Activated CD4-positive, alpha-beta T cell treated with anti-CD3 and anti-CD28 coated beads, Interleukin-2, amount 10 ng/mL, durations not matched to agents 7 days and 5 days (primary cell): Measurements from ENCODE around the gene COA7. TPM values are rescaled to one million over a fixed set of nuclear protein-coding genes. Genes with fewer than 3 reads are reported as not detected.
A peak's percentile ranks its signal among the peaks of the same experiment; 100 is the strongest.

Source experiments
- CTCF ChIA-PET: fragments of 350-600 bp; sonication (Branson Sonifier 250); formaldehyde crosslinking; loops from one replicate; lab custom pipeline; 2021; ENCODE audit warnings: antibody characterized with exemption; lab: Charles Lee
- POLR2A ChIA-PET: fragments of 350-600 bp; sonication (Branson Sonifier 250); formaldehyde crosslinking; loops from one replicate; lab custom pipeline; 2021; ENCODE audit warnings: antibody characterized with exemption; lab: Charles Lee
- DNase-seq: peaks from one replicate; pipeline ENCODE4 v3.0.0-alpha.2; 2020
- H3K27ac Mint-ChIP-seq: one replicate; pipeline ENCODE4 v1.8.0; 2021; ENCODE audit warnings: mild to moderate bottlenecking, moderate library complexity, mixed read lengths
- H3K27me3 Mint-ChIP-seq: one replicate; pipeline ENCODE4 v1.8.0; 2021; ENCODE audit warnings: mixed read lengths
- H3K36me3 Mint-ChIP-seq: one replicate; pipeline ENCODE4 v1.8.0; 2021; ENCODE audit warnings: low read depth, mixed read lengths
- H3K4me1 Mint-ChIP-seq: one replicate; pipeline ENCODE4 v1.8.0; 2021; ENCODE audit warnings: mixed read lengths
- H3K4me3 Mint-ChIP-seq: one replicate; pipeline ENCODE4 v1.8.0; 2021; ENCODE audit warnings: mild to moderate bottlenecking, moderate library complexity, mixed read lengths
- H3K9me3 Mint-ChIP-seq: one replicate; pipeline ENCODE4 v1.8.0; 2021; ENCODE audit warnings: mixed read lengths
- total RNA-seq, 2 experiments: library from RNA; stranded (reverse); gene quantifications; one replicate each; pipeline ENCODE4 v1.2.3, GENCODE V29; 2021

Gene COA7
- total RNA-seq, 2 experiments from 2014 or later = 10.8 to 14.6 TPM

DNA sequence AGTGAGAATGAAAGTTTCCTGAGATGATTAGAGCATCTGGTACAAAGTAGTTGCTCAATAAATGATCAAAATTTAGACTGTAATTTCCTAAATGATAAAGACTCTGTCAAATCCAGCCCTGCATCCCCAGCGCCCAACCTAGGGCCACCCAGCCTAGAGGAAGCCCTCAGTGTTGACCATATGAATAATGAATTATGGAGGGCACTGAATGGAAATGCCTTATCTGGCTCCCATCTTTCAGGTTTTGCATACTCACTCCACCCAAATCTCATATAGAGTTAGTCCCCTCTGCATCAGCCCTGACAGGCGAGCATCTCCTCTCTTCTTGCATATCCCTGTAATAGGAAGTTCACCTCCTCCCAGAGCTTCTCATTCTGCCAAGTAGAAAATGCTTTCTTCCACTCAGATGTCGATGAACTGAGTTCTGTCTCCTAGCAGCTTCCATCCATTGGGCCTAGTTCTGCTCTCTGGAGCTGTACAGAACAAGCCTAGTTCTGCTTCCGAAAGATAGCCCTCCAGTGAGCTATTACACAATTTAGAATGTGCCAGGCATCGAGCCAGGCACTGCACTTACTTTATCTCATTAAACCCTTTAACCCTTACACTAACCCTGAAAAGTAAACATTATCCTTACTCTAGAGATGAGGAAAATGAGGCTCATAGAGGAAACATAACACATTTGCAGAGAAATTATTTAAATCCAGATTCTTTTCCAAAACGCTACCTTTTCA, 20.9 kb downstream of the COA7 start:
- no peaks in the 10 kb centered on the region for H3K9me3 Mint-ChIP-seq
- POLR2A ChIA-PET = interaction anchor here (0.6 kb wide), 1 partner anchor 52 kb away, joined by 3 read pairs; no protein-coding TSS in a partner anchor
- peaks cover 16% of the 10 kb centered on the region for H3K4me1 Mint-ChIP-seq
- H3K27me3 Mint-ChIP-seq = no peaks in the 10 kb centered on the region
- no peak for DNase-seq
- no peak overlapping the region for H3K27ac Mint-ChIP-seq
- no peak overlapping the region for H3K4me3 Mint-ChIP-seq
- CTCF ChIA-PET = interaction anchor here (1.2 kb wide), 1 partner anchor 8 kb away, joined by 3 read pairs; no protein-coding TSS in a partner anchor
- H3K36me3 Mint-ChIP-seq = peaks cover 5% of the 10 kb centered on the region

DNA sequence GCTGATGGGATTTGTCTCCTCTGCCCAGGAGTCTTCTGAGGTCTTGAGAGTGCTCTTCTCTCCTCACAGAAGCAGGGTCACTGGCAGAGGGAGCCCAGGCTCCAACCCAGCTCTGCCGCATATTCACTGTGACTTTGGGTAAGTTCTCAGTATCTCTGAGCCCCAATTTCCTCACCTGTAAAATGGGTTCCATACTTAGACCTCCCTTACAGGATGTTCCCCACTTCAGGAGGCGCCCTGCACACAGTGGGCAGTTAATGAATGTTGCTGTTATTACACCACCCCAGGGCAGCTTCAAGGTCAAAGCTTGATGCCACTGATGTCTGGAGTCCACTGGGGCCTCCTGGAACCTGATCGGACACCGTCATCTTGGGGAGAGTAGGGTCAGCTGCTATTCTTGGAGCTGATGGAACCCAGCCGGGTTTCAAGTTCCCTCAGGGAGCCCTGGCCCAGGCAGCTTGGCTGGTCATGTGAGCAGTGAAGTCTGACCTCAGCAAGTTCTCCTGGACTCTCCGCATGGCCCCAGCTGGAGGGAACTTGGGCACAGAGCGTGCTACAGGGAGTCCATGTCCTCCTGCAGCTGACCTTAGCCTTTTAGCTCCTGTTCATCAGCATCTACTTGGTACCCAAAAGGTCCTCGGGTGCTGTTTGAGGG, 21.8 kb downstream of the COA7 start:
- H3K27me3 Mint-ChIP-seq = no peaks in the 10 kb centered on the region
- H3K9me3 Mint-ChIP-seq = no peaks in the 10 kb centered on the region
- H3K36me3 Mint-ChIP-seq = peaks cover 5% of the 10 kb centered on the region
- H3K27ac Mint-ChIP-seq = no peak overlapping the region
- CTCF ChIA-PET = interaction anchor here (1.0 to 1.2 kb wide), 2 partner anchors 8 to 10 kb away, joined by 3 to 4 read pairs; no protein-coding TSS in a partner anchor
- H3K4me1 Mint-ChIP-seq = peaks cover 16% of the 10 kb centered on the region
- DNase-seq = no peak
- no peak overlapping the region for H3K4me3 Mint-ChIP-seq
- POLR2A ChIA-PET = interaction anchor here (0.6 kb wide), 1 partner anchor 51 kb away, joined by 3 read pairs; no protein-coding TSS in a partner anchor

DNA sequence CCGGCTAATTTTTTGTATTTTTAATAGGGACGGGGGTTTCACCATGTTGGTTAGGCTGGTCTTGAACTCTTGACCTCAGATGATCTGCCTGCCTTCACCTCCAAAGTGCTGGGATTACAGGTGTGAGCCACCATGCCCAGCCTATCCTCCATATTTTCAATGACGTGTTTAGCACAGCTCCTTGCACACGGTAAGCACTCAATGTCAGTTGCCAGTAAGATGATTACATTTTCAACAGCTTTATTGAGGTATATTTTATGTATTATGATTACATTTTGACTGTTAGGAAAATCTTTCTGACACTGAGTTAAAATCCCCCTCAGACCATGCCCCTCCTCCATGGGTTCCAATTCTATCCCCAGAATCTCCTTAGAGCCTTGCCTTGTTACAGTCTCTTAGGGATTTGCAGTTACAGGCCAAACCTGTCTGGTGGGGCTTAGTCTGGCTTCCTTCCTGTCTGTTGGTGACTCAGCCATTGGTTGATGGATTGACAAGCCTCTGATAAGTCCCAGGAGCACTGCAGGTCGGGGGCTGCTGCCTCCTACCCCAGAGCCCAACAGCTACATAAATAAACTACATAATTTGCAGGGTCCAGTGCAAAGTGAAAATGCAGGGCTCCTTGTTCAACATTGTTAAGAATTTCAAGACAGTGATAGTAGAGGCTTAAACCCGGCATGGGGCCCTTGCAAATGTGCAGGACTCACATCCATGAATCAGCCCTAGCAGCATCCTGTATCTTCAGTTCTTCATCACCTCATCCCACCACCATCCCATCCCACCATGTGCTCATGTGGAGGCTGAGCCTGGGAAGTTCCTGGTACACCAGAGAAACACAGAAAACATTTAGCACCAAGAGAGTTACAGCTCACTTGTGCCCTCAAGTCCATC, 23.4 kb downstream of the COA7 start:
- Mint-ChIP-seq H3K27ac (peak overlapping the region; percentile 66), H3K4me3 (no peak overlapping the region), H3K9me3 (no peaks in the 10 kb centered on the region), H3K27me3 (no peaks in the 10 kb centered on the region), H3K4me1 (peaks cover 16% of the 10 kb centered on the region), H3K36me3 (peaks cover 6% of the 10 kb centered on the region)
- DNase-seq = no peak
- ChIA-PET CTCF (interaction anchor here (0.5 to 1.1 kb wide), 4 partner anchors 12 to 1241 kb away, joined by 3 to 5 read pairs (median 4); no protein-coding TSS in a partner anchor), POLR2A (no interaction called here)

DNA sequence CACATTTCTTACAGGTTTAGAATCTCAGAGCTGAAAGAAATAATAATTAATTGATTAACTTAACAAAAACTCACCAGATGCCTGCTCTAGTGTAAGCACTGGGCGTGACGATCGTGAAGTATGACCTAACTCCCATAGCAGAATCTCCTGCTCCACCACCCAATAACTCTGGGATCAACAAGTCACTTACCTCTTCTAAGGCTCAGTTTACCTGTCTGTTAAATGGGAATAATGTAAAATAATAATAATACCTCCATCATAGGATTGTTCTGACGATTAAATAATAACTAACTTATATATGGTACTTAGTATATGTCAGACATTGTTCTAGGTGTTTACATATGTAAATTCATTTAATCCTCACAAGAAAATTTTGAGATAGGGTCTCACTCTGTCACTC, 24.6 kb downstream of the COA7 start:
- DNase-seq = no peak
- no peak overlapping the region for H3K4me3 Mint-ChIP-seq
- H3K9me3 Mint-ChIP-seq = no peaks in the 10 kb centered on the region
- peaks cover 16% of the 10 kb centered on the region for H3K4me1 Mint-ChIP-seq
- ChIA-PET CTCF (no interaction called here), POLR2A (no interaction called here)
- peaks cover 6% of the 10 kb centered on the region for H3K36me3 Mint-ChIP-seq
- no peak overlapping the region for H3K27ac Mint-ChIP-seq
- H3K27me3 Mint-ChIP-seq = no peaks in the 10 kb centered on the region

DNA sequence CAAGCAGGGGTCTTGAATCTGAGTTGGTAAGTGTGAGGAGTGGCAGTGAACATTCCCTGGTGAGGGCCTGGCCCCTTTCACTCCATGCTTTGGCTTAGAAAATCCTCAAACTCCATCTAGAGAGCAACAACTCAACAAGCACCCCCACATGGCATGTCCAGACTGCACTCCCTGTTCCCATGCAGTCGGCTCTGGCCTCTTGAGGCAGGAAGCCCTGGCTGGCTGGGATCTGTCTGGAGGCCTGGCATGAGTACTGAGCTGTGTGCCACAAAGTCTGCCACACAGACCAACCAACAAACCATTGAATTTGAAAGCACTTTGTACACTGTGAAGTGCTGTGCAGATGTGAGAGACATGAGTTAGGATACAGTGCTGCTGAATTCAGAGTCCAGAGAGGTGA, 25.2 kb downstream of the COA7 start:
- H3K27me3 Mint-ChIP-seq = no peaks in the 10 kb centered on the region
- H3K4me3 Mint-ChIP-seq = no peak overlapping the region
- ChIA-PET POLR2A (no interaction called here), CTCF (interaction anchor here (1.2 kb wide), 1 partner anchor 11 kb away, joined by 4 read pairs; no protein-coding TSS in a partner anchor)
- peaks cover 6% of the 10 kb centered on the region for H3K36me3 Mint-ChIP-seq
- peak overlapping the region; percentile 28 for H3K27ac Mint-ChIP-seq
- peaks cover 16% of the 10 kb centered on the region for H3K4me1 Mint-ChIP-seq
- H3K9me3 Mint-ChIP-seq = no peaks in the 10 kb centered on the region
- no peak for DNase-seq

DNA sequence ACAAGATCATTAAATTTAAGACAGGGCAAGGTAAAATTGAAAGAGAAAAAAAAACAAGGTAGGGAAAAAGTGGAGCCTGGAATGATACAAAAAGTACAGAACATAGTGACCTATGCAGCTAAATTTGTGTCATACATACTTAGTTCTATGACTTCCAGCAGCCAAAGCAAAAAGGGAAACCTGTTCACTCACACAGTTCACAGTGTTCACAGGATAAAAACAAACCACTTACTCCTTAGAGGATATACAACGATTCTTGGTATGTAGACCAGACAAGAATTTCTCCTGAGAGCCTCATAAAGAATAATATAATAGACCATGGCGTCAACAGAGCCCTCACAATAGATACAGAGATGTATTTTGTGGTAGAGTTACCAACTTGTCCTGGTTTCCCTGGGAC, 27.5 kb downstream of the COA7 start:
- CTCF ChIA-PET = interaction anchor here (1.4 kb wide), 1 partner anchor 12 kb away, joined by 4 read pairs; no protein-coding TSS in a partner anchor
- H3K27ac Mint-ChIP-seq = no peak overlapping the region
- no peak for DNase-seq
- POLR2A ChIA-PET = no interaction called here
- H3K27me3 Mint-ChIP-seq = no peaks in the 10 kb centered on the region
- peaks cover 6% of the 10 kb centered on the region for H3K36me3 Mint-ChIP-seq
- H3K9me3 Mint-ChIP-seq = no peaks in the 10 kb centered on the region
- peaks cover 18% of the 10 kb centered on the region for H3K4me1 Mint-ChIP-seq
- H3K4me3 Mint-ChIP-seq = no peak overlapping the region

DNA sequence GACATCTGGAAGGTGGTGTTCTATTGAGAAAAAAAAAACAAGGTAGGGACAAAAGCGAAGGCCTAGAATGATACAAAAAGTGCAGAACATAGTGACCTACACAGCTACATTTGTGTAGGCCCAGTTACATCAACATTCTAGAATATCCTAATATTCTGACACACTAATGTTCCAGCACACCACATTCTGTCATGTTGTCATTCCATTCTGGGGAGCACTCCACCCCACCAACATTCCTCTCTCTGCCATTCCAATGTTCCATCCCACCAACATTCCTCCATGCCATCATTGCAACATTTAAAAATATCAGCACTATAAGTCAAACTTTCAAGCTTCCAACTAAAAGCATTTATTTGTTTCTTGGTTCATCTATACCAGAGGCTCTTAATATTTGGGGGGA, 28.5 kb downstream of the COA7 start:
- Mint-ChIP-seq H3K4me3 (no peak overlapping the region), H3K27me3 (no peaks in the 10 kb centered on the region), H3K4me1 (peaks cover 13% of the 10 kb centered on the region), H3K9me3 (no peaks in the 10 kb centered on the region), H3K27ac (no peak overlapping the region), H3K36me3 (peaks cover 2% of the 10 kb centered on the region)
- no peak for DNase-seq
- POLR2A ChIA-PET = no interaction called here
- CTCF ChIA-PET = interaction anchor here (0.6 to 2.8 kb wide), 6 partner anchors 11 to 516 kb away, joined by 3 to 10 read pairs (median 4); no protein-coding TSS in a partner anchor

DNA sequence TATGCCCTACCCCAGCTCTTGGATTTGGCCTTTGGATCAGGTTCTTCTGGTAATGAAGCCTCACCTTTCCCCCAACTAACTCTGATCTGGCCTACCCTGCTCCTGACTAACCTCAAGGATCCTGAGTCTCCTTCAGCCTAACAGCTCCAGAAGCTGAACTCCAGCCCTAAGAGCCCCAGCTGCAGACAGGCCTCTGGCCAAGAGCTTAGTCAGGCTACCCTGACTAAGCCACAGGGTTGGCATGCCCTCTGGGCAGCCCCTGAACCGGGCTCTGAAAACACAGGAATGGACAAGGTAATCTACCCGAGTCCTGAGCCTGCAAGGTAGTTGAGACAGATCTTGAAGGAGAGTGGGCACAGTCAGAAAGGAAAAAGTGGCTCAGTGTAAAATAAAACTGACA, 29.4 kb downstream of the COA7 start:
- H3K27ac Mint-ChIP-seq = no peak overlapping the region
- ChIA-PET POLR2A (no interaction called here), CTCF (interaction anchor here (0.6 to 2.8 kb wide), 7 partner anchors 10 to 517 kb away, joined by 3 to 10 read pairs (median 3); no protein-coding TSS in a partner anchor)
- H3K9me3 Mint-ChIP-seq = no peaks in the 10 kb centered on the region
- no peak overlapping the region for H3K4me3 Mint-ChIP-seq
- H3K4me1 Mint-ChIP-seq = peaks cover 3% of the 10 kb centered on the region
- no peaks in the 10 kb centered on the region for H3K27me3 Mint-ChIP-seq
- no peak for DNase-seq
- peaks cover 1% of the 10 kb centered on the region for H3K36me3 Mint-ChIP-seq

DNA sequence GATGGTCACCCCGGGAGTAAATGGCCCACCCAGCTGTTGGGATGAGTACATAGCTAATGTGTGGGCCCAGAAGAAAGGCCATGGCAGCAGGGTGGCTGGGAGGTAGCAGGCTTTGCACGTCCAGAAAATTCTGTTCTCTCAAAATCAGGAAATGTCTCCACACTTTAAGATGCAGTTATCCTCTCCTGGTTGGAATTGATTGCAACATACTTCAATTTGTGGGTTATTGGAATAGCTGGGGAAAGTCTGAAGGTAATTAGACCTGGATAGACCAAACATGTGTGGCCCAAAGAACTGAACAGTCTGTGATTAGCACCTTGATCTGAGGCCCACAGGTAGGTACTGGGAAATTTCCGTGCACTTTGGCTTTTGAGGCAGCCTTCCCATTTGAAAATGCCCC, 30.2 kb downstream of the COA7 start:
- ChIA-PET CTCF (interaction anchor here (0.7 to 2.8 kb wide), 5 partner anchors 9 to 249 kb away, joined by 3 to 10 read pairs (median 3); no protein-coding TSS in a partner anchor), POLR2A (no interaction called here)
- H3K27me3 Mint-ChIP-seq = no peaks in the 10 kb centered on the region
- no peaks in the 10 kb centered on the region for H3K9me3 Mint-ChIP-seq
- peaks cover 5% of the 10 kb centered on the region for H3K4me1 Mint-ChIP-seq
- no peak overlapping the region for H3K4me3 Mint-ChIP-seq
- H3K36me3 Mint-ChIP-seq = peaks cover 1% of the 10 kb centered on the region
- no peak overlapping the region for H3K27ac Mint-ChIP-seq
- no peak for DNase-seq

DNA sequence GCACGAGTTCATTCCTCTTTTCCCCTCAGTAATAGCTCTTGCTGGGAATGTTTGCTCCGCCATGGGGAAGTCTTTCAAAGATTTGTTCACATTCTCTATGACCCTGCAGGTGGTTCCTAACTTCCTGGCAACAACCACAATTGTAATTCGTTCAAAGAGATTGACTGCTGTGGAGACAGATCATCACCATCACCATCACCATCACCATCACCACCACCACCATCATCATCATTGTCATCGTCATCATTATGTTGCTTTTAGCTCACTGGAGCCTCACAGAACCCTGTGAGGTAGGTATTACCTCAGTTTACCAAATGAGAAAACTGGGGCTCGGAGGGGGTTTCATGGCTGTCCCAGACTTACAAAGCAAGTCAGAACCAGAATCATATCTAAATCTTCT, 30.9 kb downstream of the COA7 start:
- Mint-ChIP-seq H3K27me3 (no peaks in the 10 kb centered on the region), H3K36me3 (peaks cover 1% of the 10 kb centered on the region), H3K9me3 (no peaks in the 10 kb centered on the region), H3K4me3 (no peak overlapping the region), H3K4me1 (peaks cover 5% of the 10 kb centered on the region), H3K27ac (no peak overlapping the region)
- ChIA-PET POLR2A (no interaction called here), CTCF (interaction anchor here (1.0 to 2.8 kb wide), 3 partner anchors 8 to 13 kb away, joined by 3 to 10 read pairs (median 3); no protein-coding TSS in a partner anchor)
- DNase-seq = no peak

DNA sequence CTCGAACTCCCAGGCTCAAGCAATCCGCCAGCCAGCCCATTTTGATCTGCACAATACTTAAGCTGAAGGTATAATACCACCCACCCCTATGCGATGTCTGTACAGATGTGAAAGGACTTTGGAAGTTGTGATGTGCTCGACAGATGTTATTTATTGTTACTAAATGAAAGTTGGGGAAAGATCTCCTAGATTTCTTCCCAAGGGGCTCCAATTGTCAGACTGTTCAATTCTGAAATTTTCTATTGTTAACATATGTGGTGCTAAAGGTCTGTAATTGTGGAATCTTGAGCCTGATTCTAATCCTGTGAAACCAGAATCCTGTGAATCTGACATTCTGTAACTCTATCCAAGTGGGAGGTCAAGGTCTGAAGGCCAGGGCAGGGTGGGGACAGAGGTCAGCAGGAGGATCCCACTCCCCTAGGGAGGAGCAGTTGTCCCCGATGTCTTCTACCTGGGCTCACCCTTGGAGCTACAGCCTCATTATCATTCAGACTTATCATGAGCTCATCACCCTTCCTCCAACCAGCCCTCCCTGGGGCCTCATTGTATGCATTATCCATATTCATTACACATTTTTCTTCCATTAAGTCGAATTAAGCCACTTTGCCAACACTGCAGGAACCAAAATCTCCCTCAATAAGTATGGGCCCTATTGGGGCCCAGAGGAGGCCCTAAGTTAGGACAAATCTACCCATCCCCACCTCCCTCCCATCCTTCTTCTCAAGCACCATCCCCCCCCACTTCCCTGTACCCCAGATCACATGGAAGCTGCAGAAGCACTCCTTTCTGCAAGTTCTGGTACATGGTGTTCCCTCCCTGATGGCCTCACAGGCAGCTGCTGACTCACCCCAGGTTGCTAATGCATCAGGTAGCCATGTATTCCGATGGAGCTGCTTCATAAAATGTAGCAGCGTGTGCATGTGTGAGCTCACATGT, 32.9 kb downstream of the COA7 start:
- no peaks in the 10 kb centered on the region for H3K27me3 Mint-ChIP-seq
- DNase-seq = no peak
- H3K27ac Mint-ChIP-seq = peak overlapping the region; percentile 11
- no peak overlapping the region for H3K4me3 Mint-ChIP-seq
- no peaks in the 10 kb centered on the region for H3K9me3 Mint-ChIP-seq
- ChIA-PET CTCF (interaction anchor here (0.5 to 1.6 kb wide), 5 partner anchors 9 to 152 kb away, joined by 3 to 9 read pairs (median 4); no protein-coding TSS in a partner anchor), POLR2A (interaction anchor here (0.6 kb wide), 1 partner anchor 165 kb away, joined by 4 read pairs; no protein-coding TSS in a partner anchor)
- peaks cover 1% of the 10 kb centered on the region for H3K36me3 Mint-ChIP-seq
- peaks cover 10% of the 10 kb centered on the region for H3K4me1 Mint-ChIP-seq
